ENCODE results near the gene APRT.

Gene APRT

GRCh38 chr16:88821168-88821850 lies 9.6 kb upstream of the APRT start:
- Mint-ChIP-seq H3K4me1 (ENCODE audit: low read depth) (no peaks in the 10 kb centered on the region), H3K27ac (no peak overlapping the region), H3K36me3 (ENCODE audit: low read depth) (peaks cover 6% of the 10 kb centered on the region), H3K9me3 (no peaks in the 10 kb centered on the region), H3K27me3 (no peaks in the 10 kb centered on the region), H3K4me3 (no peak overlapping the region)
- DNase-seq, result no peak

- H3K4me3 Mint-ChIP-seq, result no peak overlapping the region
- peaks cover 6% of the 10 kb centered on the region for H3K36me3 Mint-ChIP-seq (ENCODE audit: low read depth)
- no peaks in the 10 kb centered on the region for H3K27me3 Mint-ChIP-seq
- no peak for DNase-seq
- no peaks in the 10 kb centered on the region for H3K4me1 Mint-ChIP-seq (ENCODE audit: low read depth)
- H3K9me3 Mint-ChIP-seq, result no peaks in the 10 kb centered on the region
- H3K27ac Mint-ChIP-seq, result no peak overlapping the region
Observed at GRCh38 chr16:88820385-88821025, 8.8 kb upstream of the APRT start.

DNA sequence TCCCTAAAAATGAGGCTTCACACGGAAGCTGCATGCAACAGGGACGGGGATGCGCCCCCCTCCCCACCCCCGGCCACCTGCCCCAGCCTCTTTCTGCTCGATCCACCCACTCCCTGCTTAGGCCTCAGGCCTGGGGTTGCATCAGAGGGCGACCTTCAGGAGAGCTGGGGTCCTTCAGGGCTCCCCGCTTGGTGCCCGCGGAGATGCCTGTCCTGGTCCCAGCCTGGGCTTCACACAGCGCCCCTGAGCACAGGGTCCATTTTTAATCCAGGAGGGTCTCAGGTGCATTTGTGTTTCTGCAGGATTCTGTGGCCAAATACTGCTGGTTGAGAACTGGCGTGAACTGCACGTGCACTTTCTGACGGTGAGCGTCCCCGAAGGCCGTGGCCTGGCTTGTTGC lies 7.4 kb upstream of the APRT start:
- Mint-ChIP-seq H3K27me3 (no peaks in the 10 kb centered on the region), H3K9me3 (no peaks in the 10 kb centered on the region), H3K36me3 (ENCODE audit: low read depth) (peaks cover 6% of the 10 kb centered on the region), H3K4me3 (no peak overlapping the region), H3K27ac (peak overlapping the region; percentile 37), H3K4me1 (ENCODE audit: low read depth) (no peaks in the 10 kb centered on the region)
- no peak for DNase-seq

- peaks cover 6% of the 10 kb centered on the region for H3K36me3 Mint-ChIP-seq (ENCODE audit: low read depth)
- no peaks in the 10 kb centered on the region for H3K27me3 Mint-ChIP-seq
- H3K27ac Mint-ChIP-seq, result no peak overlapping the region
- peaks cover 4% of the 10 kb centered on the region for H3K4me1 Mint-ChIP-seq (ENCODE audit: low read depth)
- DNase-seq, result no peak
- no peaks in the 10 kb centered on the region for H3K9me3 Mint-ChIP-seq
- H3K4me3 Mint-ChIP-seq, result no peak overlapping the region
Observed at GRCh38 chr16:88818575-88818874, 6.8 kb upstream of the APRT start.

DNA sequence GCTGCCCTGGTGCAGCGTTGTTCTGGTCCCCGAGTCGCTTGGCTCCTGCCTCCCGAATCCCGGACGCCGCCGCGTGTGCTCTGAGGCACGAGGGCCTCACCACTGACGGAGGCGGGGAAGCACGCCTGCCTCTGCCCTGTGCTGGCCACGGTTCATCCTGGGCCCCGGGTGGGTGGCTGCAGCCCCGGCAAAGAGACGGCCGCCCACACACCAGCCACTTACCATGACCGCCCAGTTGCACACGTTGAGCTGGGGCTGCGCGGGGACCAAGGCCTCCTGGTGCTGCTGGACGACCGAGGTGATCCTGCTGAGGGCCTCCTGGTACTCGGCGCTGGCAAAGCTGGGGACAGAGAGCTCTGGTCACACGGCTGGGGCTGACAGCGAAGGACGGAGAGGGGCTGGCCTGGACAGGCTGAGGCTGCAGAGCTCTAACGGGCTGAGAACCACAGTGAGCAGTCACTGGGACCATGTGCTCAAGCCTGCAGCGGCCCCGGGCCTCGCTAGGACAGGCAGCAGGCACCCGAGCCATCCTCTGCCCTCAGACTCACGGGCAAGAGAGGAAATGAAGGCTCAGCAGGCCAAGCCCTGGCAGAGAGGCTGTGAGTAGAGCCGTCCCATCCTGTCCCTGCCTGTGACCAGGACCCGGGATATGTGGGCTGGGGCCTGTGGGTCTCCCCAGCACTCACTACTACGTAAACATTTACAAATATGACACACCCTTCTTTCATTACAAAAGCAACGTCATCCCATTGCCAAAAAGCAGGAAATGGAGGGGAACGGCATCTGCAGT lies 6.3 kb upstream of the APRT start:
- H3K27me3 Mint-ChIP-seq, result no peaks in the 10 kb centered on the region
- peak overlapping the region; percentile 26 for H3K27ac Mint-ChIP-seq
- no peaks in the 10 kb centered on the region for H3K9me3 Mint-ChIP-seq
- no peak overlapping the region for H3K4me3 Mint-ChIP-seq
- H3K4me1 Mint-ChIP-seq (ENCODE audit: low read depth), result peaks cover 4% of the 10 kb centered on the region
- H3K36me3 Mint-ChIP-seq (ENCODE audit: low read depth), result peaks cover 4% of the 10 kb centered on the region
- no peak for DNase-seq

DNA sequence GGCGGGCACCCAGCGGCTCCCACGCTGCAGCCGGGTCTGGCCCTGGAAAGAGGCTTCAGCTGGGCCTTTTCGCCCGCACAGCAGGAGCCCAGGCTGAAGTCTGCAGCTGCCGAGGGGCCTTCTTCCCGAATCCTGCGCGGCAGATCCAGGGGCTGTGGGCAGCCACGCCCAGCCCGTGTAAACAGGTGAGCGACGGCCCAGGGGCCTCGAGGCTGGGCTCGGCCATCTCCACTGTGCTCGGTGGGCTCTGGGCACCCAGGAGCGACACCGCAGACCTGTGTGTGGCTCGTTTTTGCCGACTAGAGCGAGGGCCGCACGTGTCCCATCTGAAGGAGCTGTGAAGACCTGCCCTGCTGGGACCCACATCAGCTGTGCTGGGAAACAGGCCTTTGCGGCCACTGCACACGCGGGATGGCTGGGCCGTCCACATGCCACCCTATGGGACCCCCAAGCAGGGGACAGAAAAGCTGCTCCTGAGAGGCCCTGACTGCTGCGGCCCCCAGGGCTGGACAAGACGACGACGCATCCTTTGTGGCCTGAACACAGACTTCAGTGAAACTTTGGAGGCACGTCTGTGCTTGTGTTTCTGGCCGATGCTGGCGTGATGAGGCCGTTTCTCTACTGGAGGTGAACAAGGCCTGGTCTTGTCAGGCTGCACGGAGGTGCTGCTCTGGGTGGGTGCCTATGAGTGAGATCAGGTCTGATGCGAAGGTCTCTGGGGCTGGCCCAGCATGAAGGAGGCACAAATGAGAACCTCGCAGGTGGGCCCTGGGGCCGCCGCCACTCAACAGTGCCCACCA lies 5.2 kb upstream of the APRT start:
- H3K27me3 Mint-ChIP-seq, result no peaks in the 10 kb centered on the region
- no peak overlapping the region for H3K27ac Mint-ChIP-seq
- peaks cover 1% of the 10 kb centered on the region for H3K36me3 Mint-ChIP-seq (ENCODE audit: low read depth)
- DNase-seq, result no peak
- H3K4me3 Mint-ChIP-seq, result no peak overlapping the region
- no peaks in the 10 kb centered on the region for H3K9me3 Mint-ChIP-seq
- H3K4me1 Mint-ChIP-seq (ENCODE audit: low read depth), result peaks cover 10% of the 10 kb centered on the region

DNA sequence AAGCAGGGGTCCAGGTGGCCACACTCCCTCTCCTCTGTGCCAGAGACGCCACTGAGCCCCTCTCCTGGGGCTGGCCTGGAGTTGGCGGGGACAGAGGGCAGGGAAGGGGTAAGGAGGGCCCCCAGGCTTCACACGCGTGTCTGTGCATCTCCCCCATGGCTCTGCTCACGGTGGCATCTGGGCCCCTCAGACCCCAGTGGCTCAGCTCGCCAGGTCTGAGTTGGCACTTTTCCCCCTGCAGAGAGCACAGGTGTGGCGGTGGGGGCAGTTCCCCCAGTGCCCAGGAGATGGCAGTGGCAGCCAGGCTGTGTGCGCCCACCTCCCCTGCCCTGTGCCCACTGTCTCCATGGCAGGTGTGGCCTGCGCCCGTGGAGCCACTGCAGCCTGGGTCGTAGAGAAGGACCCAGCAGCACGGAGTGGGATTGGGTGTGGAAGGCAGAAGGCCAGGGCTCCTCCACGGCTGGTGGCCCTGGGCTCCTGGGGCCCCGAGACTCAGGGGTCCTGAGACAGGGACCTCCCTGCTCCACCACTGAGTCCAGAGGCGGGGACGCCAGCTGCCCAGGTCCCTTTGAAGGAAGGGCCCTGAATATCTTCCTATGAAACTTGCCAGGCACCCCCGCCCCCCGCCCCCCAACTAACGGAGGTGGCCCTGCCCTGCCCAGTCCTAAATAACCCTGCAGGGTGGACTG lies 4.3 kb upstream of the APRT start:
- peak; percentile 79 for DNase-seq
- no peaks in the 10 kb centered on the region for H3K27me3 Mint-ChIP-seq
- H3K4me1 Mint-ChIP-seq (ENCODE audit: low read depth), result peaks cover 11% of the 10 kb centered on the region
- H3K36me3 Mint-ChIP-seq (ENCODE audit: low read depth), result peaks cover 3% of the 10 kb centered on the region
- H3K4me3 Mint-ChIP-seq, result no peak overlapping the region
- no peaks in the 10 kb centered on the region for H3K9me3 Mint-ChIP-seq
- H3K27ac Mint-ChIP-seq, result no peak overlapping the region

- H3K27me3 Mint-ChIP-seq, result no peaks in the 10 kb centered on the region
- DNase-seq, result no peak
- H3K27ac Mint-ChIP-seq, result no peak overlapping the region
- H3K36me3 Mint-ChIP-seq (ENCODE audit: low read depth), result peaks cover 11% of the 10 kb centered on the region
- no peak overlapping the region for H3K4me3 Mint-ChIP-seq
- no peaks in the 10 kb centered on the region for H3K9me3 Mint-ChIP-seq
- H3K4me1 Mint-ChIP-seq (ENCODE audit: low read depth), result peaks cover 12% of the 10 kb centered on the region
Observed at GRCh38 chr16:88815227-88815626, 3.5 kb upstream of the APRT start.

GRCh38 chr16:88814144-88814502 lies 2.4 kb upstream of the APRT start:
- no peaks in the 10 kb centered on the region for H3K9me3 Mint-ChIP-seq

DNA sequence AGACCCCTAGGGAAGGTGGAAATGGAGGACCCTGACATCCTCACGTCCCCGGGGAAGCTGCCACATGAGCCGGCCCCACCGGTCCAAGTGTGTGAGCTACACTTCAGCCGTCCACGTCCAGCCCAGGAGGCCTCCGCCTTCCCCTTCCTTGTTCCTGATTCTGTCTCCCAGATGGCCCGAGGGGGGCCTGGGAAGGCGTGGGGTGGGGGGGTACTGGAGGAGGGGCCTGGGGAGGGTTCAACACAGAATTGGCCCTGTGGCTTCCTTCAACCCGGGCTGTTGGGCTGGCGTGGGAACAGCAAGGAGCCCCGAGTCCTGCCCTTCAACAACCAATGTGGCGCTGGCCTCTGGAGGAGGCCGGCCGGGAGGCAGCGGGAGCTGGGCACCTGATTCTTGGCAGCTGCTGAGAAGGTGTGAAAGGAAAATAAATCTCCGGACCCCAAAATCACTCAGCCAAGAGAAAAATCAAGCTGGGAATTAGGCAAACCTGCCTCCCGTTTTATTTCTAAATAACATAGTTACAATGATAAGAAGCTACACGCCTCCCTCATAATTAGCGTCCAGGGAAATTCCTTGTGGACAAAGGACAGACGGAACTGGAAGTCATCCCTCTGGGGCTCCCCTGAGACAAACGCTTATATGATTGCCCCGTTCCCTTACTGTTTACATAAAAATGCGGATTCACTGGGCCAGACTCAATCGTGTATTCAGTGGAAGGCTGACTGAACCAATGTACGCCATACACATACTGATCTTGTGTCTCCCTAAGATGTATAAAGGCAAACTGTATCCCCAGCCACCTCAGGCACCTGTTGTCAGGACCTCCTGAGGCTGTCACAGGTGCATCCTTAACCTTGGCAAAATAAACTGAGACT lies 1.8 kb upstream of the APRT start:
- peaks cover 29% of the 10 kb centered on the region for H3K36me3 Mint-ChIP-seq (ENCODE audit: low read depth)
- peak overlapping the region; percentile 23 for H3K4me3 Mint-ChIP-seq
- peak overlapping the region; percentile 41 for H3K27ac Mint-ChIP-seq
- H3K9me3 Mint-ChIP-seq, result no peaks in the 10 kb centered on the region
- peaks cover 24% of the 10 kb centered on the region for H3K4me1 Mint-ChIP-seq (ENCODE audit: low read depth)
- no peak for DNase-seq
- no peaks in the 10 kb centered on the region for H3K27me3 Mint-ChIP-seq

More at GRCh38 chr16:88814144-88814502, 2.4 kb upstream of the APRT start:
- DNase-seq, result no peak
- Mint-ChIP-seq H3K36me3 (ENCODE audit: low read depth) (peaks cover 22% of the 10 kb centered on the region), H3K27ac (peak overlapping the region; percentile 41), H3K4me1 (ENCODE audit: low read depth) (peaks cover 22% of the 10 kb centered on the region), H3K4me3 (peak overlapping the region; percentile 23), H3K27me3 (no peaks in the 10 kb centered on the region)

- Mint-ChIP-seq H3K4me3 (peak overlapping the region; percentile 93), H3K36me3 (ENCODE audit: low read depth) (peaks cover 37% of the 10 kb centered on the region), H3K27ac (peak overlapping the region; percentile 93), H3K4me1 (ENCODE audit: low read depth) (peaks cover 31% of the 10 kb centered on the region), H3K27me3 (no peaks in the 10 kb centered on the region), H3K9me3 (no peaks in the 10 kb centered on the region)
- DNase-seq, result no peak
Observed at GRCh38 chr16:88812513-88813268, 963 bp upstream of the APRT start.

DNA sequence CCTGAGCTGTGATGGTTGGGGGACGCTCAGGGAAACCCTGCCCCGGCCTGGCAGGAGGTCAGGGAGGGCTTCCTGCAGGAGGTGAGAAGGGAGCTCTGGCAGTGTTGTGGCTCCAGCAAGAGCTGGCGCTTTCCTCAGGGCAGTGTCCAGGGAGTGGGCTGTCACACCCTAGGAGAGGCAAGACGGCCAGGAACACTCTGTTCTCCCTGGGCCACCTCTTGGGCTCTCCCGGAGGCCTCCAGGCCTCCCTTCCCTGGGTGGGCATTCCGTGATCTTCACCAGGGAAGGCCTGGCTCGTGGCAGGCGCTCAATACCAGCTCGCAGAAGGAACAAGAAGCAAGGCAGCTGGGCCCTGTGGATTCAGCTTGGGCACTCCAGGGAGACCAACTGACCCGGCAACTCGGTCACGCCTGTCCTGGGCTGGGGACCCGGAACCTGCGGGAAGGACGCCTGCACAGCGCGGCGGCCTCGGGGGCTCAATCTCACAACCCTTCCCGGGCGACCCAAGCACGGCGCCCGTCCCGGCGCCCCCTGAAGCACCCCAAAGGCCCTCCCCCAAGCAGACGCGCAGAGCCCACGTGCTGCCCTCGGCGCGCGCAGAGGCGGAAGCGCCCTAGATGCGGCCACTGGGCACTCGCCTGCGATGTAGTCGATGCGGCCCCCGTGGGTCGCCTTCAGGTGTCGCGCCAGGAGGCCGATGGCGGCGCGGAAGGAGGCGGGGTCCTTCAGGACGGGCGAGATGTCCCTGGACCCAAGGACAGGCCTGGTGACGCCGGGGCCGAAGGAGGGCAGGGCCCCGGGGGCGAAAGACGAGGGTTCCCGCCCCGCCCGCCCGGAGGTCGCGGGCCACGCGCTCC lies 588 bp downstream of the APRT start:
- Mint-ChIP-seq H3K4me1 (ENCODE audit: low read depth) (peaks cover 33% of the 10 kb centered on the region), H3K27ac (peak overlapping the region; percentile 98), H3K4me3 (peak overlapping the region; percentile 93), H3K36me3 (ENCODE audit: low read depth) (peaks cover 52% of the 10 kb centered on the region), H3K27me3 (no peaks in the 10 kb centered on the region), H3K9me3 (no peaks in the 10 kb centered on the region)
- DNase-seq, result no peak
